Muscle layer of duodenum (tissue), 2 donors: Measurements from ENCODE around the gene DLG2.
A peak's percentile ranks its signal among the peaks of the same experiment; 100 is the strongest.

Experiments used
- H3K27ac ChIP-seq: one replicate; pipeline ENCODE4 v1.7.0; 2013; ENCODE audit warnings: mild to moderate bottlenecking, low read length
- H3K27me3 ChIP-seq: one replicate; pipeline ENCODE4 v1.7.0; 2013; ENCODE audit warnings: low read depth, mild to moderate bottlenecking, control low read depth, low read length
- H3K36me3 ChIP-seq, 2 donors: one replicate each; pipeline ENCODE4 v1.7.0; 2013; ENCODE audit warnings: low read length in 2 of 2, control low read depth in 1 of 2, mild to moderate bottlenecking in 1 of 2; ENCODE audit not compliant: insufficient read depth in 2 of 2, control insufficient read depth in 1 of 2
- H3K4me1 ChIP-seq, 2 donors: one replicate each; pipeline ENCODE4 v1.7.0; 2013; ENCODE audit warnings: low read length in 2 of 2, mild to moderate bottlenecking in 2 of 2, control low read depth in 1 of 2, moderate library complexity in 1 of 2; ENCODE audit not compliant: insufficient read depth in 2 of 2, control insufficient read depth in 1 of 2
- H3K4me3 ChIP-seq, 2 donors: one replicate each; pipeline ENCODE4 v1.7.0; 2013; ENCODE audit warnings: low read length in 2 of 2, low read depth in 1 of 2, mild to moderate bottlenecking in 1 of 2
- H3K9me3 ChIP-seq, 2 donors: one replicate each; pipeline ENCODE4 v1.7.0; 2013; ENCODE audit warnings: low read length in 2 of 2, control low read depth in 1 of 2, mild to moderate bottlenecking in 1 of 2; ENCODE audit not compliant: control insufficient read depth in 1 of 2
- donor health status: healthy.

Gene DLG2

GRCh38 chr11:85105868-85106267 lies 521.3 kb downstream of the DLG2 start:
- Histone ChIP-seq H3K27ac (no peak overlapping the region), H3K9me3 (peaks cover 0 to 3% of the 10 kb centered on the region in 2 donors), H3K4me3 (no peak overlapping the region), H3K4me1 (no peaks in the 10 kb centered on the region), H3K27me3 (no peaks in the 10 kb centered on the region), H3K36me3 (no peaks in the 10 kb centered on the region)

GRCh38 chr11:85099522-85099921 lies 527.6 kb downstream of the DLG2 start:
- Histone ChIP-seq H3K27me3 (no peaks in the 10 kb centered on the region), H3K4me1 (peaks cover 0 to 4% of the 10 kb centered on the region in 2 donors), H3K4me3 (no peak overlapping the region), H3K27ac (no peak overlapping the region), H3K9me3 (peaks cover 0 to 3% of the 10 kb centered on the region in 2 donors), H3K36me3 (no peaks in the 10 kb centered on the region)

- Histone ChIP-seq H3K4me1 (peaks cover 0 to 4% of the 10 kb centered on the region in 2 donors), H3K27ac (no peak overlapping the region), H3K9me3 (peaks cover 0 to 3% of the 10 kb centered on the region in 2 donors), H3K36me3 (no peaks in the 10 kb centered on the region), H3K4me3 (no peak overlapping the region), H3K27me3 (no peaks in the 10 kb centered on the region)
These were observed 528.1 kb downstream of the DLG2 start for GRCh38 chr11:85098996-85099395.

- Histone ChIP-seq H3K9me3 (no peaks in the 10 kb centered on the region), H3K36me3 (no peaks in the 10 kb centered on the region), H3K27me3 (no peaks in the 10 kb centered on the region)
These were observed 530.2 kb downstream of the DLG2 start for GRCh38 chr11:85096939-85097338.

GRCh38 chr11:85095239-85095638 lies 531.9 kb downstream of the DLG2 start:
- peaks cover 0 to 4% of the 10 kb centered on the region in 2 donors for H3K4me1 ChIP-seq
- H3K27ac ChIP-seq = no peak overlapping the region
- H3K9me3 ChIP-seq = no peaks in the 10 kb centered on the region
- H3K4me3 ChIP-seq = no peak overlapping the region
- no peaks in the 10 kb centered on the region for H3K36me3 ChIP-seq
- H3K27me3 ChIP-seq = no peaks in the 10 kb centered on the region

More at GRCh38 chr11:85096939-85097338, 530.2 kb downstream of the DLG2 start:
- no peak overlapping the region for H3K4me3 ChIP-seq
- H3K4me1 ChIP-seq = peaks cover 0 to 4% of the 10 kb centered on the region in 2 donors
- no peak overlapping the region for H3K27ac ChIP-seq

- peaks cover 0 to 4% of the 10 kb centered on the region in 2 donors for H3K4me1 ChIP-seq
- no peak overlapping the region for H3K4me3 ChIP-seq
- H3K27me3 ChIP-seq = no peaks in the 10 kb centered on the region
- H3K9me3 ChIP-seq = no peaks in the 10 kb centered on the region
- no peak overlapping the region for H3K27ac ChIP-seq
- H3K36me3 ChIP-seq = no peaks in the 10 kb centered on the region
These were observed 532.3 kb downstream of the DLG2 start for GRCh38 chr11:85094795-85095194.

- no peaks in the 10 kb centered on the region for H3K36me3 ChIP-seq
- no peaks in the 10 kb centered on the region for H3K4me1 ChIP-seq
- no peaks in the 10 kb centered on the region for H3K27me3 ChIP-seq
- peaks cover 0 to 3% of the 10 kb centered on the region in 2 donors for H3K9me3 ChIP-seq
- no peak overlapping the region for H3K4me3 ChIP-seq
- no peak overlapping the region for H3K27ac ChIP-seq
These were observed 537.5 kb downstream of the DLG2 start for GRCh38 chr11:85089654-85090053.

GRCh38 chr11:85088286-85088685 lies 538.9 kb downstream of the DLG2 start:
- no peaks in the 10 kb centered on the region for H3K36me3 ChIP-seq
- H3K27ac ChIP-seq = no peak overlapping the region
- no peaks in the 10 kb centered on the region for H3K27me3 ChIP-seq
- H3K4me1 ChIP-seq = no peaks in the 10 kb centered on the region
- peaks cover 0 to 3% of the 10 kb centered on the region in 2 donors for H3K9me3 ChIP-seq
- no peak overlapping the region for H3K4me3 ChIP-seq

- Histone ChIP-seq H3K4me3 (no peak overlapping the region), H3K36me3 (no peaks in the 10 kb centered on the region), H3K9me3 (peaks cover 0 to 3% of the 10 kb centered on the region in 2 donors), H3K4me1 (no peaks in the 10 kb centered on the region), H3K27me3 (no peaks in the 10 kb centered on the region), H3K27ac (no peak overlapping the region)
These were observed 540.5 kb downstream of the DLG2 start for GRCh38 chr11:85086504-85087284.

GRCh38 chr11:85076535-85077330 lies 550.4 kb downstream of the DLG2 start:
- H3K4me1 ChIP-seq = no peaks in the 10 kb centered on the region
- H3K36me3 ChIP-seq = no peaks in the 10 kb centered on the region
- H3K27ac ChIP-seq = peak overlapping the region; percentile 32
- H3K27me3 ChIP-seq = no peaks in the 10 kb centered on the region
- no peak overlapping the region for H3K4me3 ChIP-seq
- H3K9me3 ChIP-seq = no peaks in the 10 kb centered on the region

GRCh38 chr11:85062659-85063058 lies 564.5 kb downstream of the DLG2 start:
- H3K27ac ChIP-seq = no peak overlapping the region
- H3K9me3 ChIP-seq = no peaks in the 10 kb centered on the region
- no peaks in the 10 kb centered on the region for H3K4me1 ChIP-seq
- H3K4me3 ChIP-seq = no peak overlapping the region
- no peaks in the 10 kb centered on the region for H3K27me3 ChIP-seq
- no peaks in the 10 kb centered on the region for H3K36me3 ChIP-seq
